NCI-H1436 treated with DMSO at 0.1 percent for 48 hours (cell line): Measurements from ENCODE around the gene ERBB4.
"Not testable (repeated sequence)": the region's sequence is repeated elsewhere in the genome, so short reads cannot be mapped to it uniquely, and the experiment has no call there.

Source experiments
- DNase-seq: peaks from one replicate; lab custom pipeline; 2025; lab: John Stamatoyannopoulos, UW

Gene ERBB4

DNA sequence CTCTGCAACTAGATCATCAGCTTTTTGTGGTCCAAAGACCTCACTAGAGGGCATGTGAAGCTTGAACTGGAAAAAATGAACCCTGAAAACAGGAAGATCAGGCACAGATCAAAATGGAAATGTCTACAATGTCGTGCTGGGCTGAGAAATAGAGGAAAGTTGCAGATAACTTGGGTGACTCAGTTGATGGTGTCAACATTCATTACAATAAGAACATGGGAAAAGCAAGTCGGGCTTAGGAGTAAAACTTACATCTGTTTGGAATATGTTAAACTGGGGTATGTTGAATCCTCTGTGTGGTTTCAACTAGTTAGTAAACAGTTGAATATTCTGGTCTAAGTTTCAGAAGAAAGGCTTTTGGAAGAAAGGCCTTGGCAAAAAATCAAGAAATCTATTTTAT, 940.4 kb downstream of the ERBB4 start:
- no peak for DNase-seq

DNA sequence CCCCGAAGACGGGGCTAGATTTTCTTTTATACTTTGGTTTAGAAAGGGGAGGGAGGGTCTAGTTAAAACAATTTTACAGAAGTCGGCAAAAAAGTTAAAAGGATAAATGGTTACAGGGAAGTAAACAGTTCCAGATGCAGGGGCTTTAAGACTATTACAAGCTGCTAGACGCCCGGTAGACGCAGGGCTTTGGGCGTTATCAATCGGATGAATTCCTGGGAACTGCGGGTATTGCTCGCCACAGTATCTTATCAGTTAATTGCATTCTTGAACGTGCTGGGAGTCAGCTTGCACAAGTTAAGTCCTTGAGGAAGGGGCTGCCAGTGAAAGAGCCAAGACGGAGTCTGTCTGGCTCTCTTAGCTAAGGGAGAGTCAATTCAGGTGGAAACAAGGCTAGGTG, 946.6 kb downstream of the ERBB4 start:
- DNase-seq: not testable (repeated sequence)

DNA sequence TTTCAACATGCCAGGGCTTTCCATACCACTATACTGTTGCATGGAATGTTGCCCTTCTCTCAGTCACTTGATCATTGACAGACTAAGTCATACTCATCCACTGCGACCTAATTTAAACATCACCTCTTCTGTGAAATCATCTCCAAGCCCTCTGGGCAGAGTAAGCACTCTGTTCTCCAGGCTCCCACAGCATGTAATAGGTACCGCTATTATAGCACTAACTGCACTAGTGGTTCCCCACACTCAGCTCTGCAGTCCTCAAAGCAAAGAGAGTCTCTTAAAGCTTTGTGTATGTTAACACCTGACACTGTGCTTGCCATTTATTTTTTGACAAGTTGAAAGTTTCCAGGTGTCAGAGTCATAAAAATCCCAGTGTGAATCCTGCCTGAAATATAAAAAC, 947.2 kb downstream of the ERBB4 start:
- DNase-seq: no peak

DNA sequence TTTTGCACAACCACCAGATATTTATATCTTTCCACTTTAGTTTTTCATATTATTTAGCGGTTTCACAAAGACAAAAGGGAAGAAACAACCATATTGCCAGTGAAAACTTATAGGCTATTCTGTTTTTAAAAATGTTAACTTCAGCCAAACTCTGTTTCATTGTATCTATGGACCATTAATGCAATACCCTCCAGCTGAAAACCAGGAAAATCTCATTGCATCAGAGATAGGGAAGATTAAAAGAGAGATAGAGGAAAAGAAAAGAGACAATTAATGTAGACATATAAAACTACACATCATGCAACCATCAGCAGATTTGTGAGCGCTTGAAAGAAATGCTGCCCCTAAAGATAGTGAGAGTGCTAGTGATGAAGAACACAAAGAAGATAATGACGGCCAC, 970.2 kb downstream of the ERBB4 start:
- no peak for DNase-seq

DNA sequence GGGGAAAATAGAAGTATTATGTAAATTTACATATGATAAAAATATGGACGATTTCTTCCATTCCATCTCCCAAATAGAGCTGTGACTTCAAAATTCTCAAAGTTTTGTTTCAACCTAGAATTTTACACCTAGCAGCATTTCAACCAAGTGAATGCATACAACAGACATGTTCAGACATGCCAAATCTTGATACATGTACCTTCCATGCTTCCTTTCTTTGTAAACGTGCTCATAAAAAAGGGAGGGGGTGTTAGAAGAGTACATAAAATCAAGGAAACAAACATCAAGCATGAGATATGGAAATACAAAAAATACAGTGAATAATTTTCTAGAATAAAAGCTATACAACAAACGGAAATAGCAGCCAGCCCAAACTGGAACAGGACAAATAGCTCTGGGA, 974.2 kb downstream of the ERBB4 start:
- no peak for DNase-seq

DNA sequence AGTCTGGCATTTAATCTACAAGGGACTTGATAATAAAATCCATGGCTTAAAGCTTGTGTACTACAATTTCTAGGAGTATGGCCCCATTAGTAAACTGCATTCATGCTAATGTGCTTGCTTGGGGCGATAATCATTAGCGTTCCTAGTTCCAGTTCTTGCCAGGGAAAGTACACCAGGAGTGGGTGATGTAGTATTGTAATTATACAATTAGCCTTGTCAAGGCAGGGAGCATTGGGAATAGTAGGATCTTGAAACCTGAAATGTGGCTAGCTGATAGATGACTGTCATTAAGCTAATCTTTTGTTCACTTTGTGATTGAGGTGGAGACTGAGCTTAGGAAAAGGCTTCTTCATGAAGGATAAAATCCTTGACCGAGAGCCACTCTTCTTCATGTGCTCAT, 993.0 kb downstream of the ERBB4 start:
- DNase-seq: peak; percentile 34

DNA sequence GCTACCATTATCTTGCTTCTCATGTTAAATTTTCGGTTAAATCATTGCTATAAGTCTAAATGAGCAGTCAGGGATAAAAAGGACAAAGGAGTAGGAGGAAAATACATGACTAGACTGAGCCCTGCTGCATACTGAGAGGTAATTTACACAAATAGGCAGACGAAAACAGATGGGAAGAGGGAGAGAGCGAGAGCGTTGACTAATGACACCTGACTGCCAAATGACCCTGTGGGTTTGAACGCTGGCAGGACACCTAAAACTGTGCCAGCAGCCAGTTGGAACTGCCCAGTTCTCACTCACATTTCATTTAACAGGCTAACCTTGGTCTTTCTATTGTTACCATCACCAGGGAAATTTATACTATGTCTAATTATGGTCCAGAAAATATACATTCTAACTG, 1004.0 kb downstream of the ERBB4 start:
- peak; percentile 9 for DNase-seq

DNA sequence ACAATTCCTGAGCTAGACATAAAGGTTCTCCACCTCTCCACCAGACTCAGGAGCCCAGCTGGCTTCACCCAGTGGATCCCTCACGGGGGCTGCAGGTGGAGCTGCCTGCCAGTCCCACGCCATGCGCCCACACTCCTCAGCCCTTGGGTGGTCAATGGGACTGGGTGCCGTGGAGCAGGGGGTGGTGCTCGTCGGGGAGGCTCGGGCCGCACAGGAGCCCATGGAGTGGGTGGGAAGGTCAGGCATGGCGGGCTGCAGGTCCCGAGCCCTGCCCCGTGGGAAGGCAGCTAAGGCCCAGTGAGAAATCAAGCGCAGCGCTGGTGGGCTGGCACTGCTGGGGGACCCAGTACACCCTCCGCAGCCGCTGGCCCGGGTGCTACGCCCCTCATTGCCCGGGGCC, 1014.4 kb downstream of the ERBB4 start:
- DNase-seq: not testable (repeated sequence)

DNA sequence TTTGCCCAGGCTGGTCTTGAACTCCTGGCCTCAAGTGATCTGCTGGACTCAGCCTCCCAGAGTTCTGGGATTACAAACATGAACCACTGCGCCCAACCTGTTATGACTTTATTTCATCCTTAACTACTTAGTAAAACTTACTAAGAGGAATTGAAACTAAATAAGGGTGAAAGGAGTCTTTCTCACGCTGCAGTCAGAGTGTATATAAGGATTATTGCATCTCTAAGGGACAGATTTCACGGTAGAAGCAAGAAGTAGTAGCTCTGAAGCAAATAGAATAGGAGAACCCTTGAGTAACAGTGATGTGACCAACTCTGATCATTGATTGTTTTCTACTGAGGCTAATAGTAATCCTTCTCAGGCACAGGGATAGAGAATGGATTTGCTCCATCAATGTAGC, 1022.1 kb downstream of the ERBB4 start:
- DNase-seq: no peak

DNA sequence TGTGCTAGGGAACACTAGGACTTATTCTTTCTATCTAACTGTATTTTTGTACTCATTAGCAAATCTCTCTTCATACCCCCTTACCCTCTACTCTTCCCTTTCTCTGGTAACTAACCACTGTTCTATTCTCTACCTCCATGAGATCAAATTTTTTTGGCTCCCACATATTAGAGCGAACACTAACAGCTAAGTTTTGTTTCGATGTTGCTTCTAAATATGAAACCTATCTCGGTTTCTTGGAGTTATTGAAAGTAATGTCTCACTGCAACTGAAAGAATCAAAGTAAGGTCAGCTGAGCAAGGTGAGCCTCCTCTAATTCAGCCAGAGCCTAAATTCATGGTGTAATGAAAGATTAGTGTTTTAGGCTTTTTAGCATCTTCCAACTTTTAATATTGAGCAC, 1024.6 kb downstream of the ERBB4 start:
- DNase-seq: no peak

DNA sequence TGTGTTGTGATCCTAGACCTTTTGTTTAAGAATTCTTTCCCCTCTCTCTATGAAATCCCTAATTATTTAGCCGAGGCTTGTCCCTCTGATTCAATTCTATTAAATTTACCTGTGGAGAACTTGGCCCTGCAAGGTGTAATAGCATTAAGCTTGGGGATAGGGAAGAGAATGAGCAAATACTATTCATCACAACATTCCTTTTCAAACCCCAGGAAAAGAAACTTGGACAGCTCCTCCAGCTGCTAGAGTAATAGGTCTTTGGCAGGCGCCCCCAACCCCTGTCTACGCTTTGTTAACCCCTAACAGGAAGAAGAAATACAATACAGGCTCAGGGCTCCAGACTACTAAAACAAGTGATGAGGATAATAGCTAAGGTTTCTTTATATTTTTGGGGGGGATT, 1025.2 kb downstream of the ERBB4 start:
- DNase-seq: no peak

DNA sequence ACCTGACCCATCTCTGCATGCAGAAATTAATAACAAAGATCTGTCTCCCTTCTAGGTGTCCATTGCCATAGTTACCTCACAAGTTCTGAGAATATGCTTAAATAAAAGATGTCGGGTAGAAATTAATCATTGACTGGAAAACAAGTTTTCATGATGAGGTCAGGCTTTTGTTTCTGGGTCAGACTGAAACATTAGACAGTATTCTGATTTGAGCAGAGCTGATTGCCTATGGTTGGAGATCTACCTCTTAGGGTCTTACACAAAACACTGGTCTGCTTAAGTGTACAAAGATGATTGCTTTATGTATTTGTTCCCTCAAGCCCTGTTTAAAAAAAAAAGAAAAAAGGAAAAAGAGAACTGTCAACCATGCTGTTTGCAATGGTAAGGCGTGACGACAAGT, 1025.8 kb downstream of the ERBB4 start:
- DNase-seq: no peak

DNA sequence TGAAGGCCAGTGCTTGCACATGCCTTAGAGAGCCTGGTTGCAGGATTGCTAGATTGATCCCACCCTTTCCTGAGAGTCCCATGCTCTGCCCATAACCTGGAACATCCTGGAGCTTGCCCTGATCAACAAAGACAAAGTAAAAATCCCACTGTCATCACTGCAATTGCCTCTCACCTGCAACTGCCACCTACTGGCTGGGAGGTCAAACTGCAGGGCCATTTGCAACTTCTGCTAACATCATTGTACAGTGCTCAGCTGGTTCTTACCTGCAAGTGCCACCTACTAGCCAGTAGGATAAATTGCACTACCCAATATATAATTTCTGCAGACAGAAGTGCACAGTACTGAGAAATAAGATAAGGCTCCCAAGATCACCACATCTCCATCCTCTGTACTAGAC, 1034.7 kb downstream of the ERBB4 start:
- DNase-seq: no peak

DNA sequence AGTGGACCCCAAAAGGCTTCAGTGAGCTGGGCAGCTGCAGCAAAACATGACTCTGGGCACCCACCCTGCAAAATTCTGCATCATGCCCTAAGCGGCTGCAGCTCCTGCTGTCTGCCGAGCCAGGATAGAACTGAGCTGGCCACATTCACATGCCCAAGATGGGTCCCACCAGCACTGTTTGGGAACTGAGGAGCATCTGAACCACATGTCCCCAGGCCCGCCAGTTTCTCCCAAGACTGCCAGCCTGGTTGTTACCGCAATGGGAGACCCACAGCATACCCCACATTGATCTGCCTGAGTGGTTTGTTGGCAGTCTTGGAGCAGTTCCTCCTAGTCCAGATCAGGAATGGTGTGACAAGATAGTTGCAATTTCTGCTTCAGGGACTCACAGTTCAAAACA, 1035.4 kb downstream of the ERBB4 start:
- no peak for DNase-seq

DNA sequence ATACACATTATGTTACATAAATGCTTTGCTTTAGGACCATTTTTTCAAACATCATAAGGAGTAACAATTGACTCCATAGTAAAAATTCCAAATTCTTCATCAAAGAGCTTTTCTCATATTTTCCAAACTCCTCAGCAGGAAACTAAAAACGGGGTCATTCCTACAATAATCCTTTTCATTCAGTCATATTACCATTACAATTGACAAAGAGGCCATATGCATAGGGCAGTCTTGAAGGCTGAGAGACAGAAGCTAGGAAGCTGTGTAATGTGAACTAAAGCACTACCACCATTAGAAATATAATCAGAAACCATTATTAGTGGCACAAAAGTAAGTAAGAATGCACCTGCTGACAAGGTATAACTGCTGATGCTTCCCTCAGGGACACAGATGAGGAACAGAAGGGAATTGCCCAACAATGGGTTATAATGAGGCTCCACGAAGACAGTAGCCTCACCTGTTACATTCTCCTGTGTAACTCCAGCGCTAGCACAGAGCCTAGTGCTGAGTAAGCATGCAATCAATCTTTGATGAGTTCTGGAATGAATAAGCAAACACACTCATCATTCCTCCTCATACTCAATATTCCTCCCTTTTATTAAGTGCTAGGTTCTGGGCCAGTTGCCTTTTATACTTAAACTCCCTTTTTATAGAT, 1039.9 kb downstream of the ERBB4 start:
- DNase-seq: no peak

DNA sequence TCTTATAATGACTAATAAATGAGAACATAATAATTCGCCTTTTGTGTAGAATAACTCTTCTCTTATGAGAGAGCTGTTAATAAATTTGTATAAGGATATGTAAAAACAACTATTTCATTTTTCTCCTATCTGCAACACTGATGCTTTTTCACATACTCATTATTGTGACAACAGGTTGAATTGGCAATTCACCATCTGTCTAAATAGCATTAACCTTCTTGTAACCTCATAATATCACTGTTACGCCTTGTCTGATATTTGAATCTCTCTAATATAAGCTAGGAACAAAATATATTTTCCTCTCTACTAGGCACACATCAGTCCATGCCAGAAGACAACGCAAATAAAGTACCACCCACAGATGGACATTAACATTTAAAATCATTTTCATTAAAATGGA, 1043.3 kb downstream of the ERBB4 start:
- DNase-seq: no peak

DNA sequence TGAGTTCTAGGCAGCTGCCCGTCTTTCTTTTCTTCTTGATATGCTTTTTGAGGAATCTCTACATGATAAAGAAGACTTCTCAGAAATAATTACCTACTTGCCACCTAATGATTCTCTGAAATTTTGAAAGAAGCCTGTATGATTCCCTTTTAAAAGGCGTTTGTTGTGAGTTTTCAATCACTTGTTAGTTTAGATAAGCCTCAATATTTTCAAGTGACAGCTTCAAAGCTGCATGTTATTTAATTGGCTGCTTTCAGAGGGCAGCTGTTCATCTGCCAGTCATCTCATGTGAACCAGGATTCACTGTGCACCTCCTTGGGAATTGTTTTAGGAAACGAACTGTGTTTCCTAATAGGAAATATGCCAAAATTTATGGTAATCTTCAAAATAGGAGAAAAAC, 1044.1 kb downstream of the ERBB4 start:
- DNase-seq: no peak

DNA sequence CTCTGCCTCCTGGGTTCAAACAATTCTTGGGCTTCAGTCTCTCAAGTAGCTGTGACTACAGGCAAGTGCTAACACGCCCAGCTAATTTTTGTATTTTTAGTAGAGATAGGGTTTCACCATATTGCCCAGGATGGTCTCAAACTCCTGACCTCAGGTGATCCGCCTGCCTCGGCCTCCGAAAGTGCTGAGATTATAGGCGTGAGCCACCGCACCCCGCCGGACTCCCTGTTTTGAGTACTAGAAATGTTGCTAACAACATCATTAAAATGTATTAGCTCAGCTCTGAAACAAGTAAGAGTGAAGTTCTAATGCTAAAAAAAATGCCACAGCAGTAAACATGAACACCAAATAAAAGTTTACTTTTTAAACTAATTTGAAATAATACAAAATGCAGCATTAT, 1044.5 kb downstream of the ERBB4 start:
- DNase-seq: no peak

DNA sequence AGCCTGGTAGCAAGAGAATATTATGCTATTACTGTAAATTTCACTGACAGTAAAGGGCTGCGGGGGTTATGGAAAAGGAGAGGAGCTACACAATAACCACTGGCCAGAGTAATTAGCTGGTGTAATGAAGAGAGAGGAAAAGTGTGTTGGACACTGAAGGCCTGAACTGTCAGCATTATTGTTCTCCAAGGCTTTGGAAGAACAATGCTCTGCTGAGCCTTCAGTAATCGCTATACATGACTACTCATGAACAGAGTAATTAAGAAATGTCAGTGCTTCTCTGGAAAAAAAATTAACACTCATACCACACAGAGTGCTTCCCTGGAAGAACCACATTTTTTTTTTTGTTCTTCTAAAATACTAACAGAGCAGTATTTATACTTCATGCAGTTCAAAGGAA, 1050.9 kb downstream of the ERBB4 start:
- DNase-seq: no peak

DNA sequence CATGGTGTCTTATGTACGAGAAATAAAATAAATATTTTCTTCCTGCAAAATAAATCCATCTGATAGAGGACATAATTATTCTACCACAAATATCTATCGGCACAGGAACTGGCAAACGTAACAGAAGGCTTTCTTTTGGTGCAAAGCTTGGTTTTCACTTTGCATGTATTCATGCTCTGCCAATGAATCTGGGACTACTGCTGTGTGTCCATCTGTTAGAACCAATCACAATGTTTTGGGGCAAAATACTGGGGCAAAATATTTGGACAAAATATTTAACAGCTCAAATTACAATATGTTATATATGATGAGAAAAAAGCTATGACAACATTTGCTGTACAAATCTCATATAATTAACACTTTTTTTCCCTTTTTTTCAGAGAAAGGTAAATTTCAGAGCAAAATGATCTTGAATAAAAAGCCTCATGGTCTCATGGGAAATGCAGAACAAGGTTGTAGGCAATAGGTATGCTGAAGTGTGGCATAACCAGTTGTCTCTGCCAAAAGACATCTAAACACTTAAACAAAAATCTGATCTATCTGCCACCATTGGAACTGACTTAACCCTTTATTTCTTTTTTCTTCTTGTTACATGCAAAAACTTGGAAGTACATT, 1059.0 kb downstream of the ERBB4 start:
- no peak for DNase-seq

DNA sequence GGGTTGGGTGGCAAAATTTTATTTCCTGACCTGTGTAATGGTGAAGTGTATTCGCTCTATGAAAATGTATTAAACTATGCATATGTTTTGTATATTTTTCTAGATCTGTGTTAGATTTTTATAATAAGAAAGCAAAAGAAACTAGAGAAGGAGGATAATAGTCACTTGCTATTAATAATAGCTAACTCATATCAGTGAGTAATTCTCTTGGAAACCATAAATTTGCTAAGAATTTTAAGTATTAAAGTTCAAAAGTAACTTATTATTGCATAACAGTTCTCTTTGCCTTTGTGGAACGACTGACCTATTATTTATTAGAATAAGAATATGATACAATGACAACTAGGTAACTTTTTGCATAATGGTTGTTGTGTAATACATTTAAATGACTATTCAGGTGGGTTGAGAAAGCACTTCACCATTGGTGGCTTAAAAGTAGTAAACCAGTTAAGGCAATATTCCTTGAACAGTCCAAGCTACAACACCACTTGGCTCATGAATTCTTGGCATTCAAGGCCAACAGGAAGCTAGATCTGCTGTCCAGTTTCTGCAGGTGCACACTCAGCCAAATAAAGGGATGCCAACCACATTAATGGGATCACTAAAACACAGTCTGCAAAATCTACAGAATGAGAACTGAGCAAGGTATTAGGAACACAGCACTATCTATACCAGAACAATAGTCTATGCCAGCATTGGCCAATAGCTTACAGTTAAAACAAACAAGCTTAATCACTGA, 1060.9 kb downstream of the ERBB4 start:
- DNase-seq: no peak

DNA sequence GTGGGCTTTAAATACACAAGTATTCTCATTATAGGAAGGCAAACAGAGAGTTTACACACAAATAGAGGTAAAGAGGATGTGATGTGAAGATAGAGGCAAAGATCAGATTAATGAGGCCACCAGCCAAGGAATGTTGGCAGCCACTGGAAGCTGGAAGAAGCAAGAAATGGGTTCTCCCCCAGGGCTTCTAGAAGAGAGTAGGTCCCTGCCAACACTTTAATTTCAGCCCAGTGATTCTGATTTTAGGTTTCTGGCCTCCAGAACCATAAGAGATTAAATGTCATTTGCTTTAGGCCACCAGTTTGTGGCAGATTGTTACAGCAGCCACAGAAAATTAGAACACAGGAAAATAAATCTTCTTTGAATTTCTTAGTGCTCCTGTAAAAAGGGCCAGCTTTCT, 1065.5 kb downstream of the ERBB4 start:
- no peak for DNase-seq

DNA sequence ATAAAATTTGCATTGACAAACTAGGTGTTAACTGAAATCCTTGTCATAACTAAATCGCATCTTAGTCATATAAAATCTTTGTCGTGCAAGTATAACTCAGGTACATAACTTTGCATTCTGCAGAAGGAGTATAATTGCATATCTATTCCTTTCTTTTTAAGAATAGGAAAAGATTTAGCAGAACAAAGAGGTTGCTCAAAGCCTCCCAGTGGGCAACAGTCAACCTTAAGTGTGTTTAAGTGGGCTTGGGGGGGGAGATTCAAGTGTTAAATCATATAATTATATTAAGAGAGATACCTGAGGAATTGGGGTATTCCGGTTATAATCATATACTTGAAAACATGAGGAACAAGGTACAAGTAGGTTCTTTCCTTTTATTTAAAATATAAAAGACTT, 1068.9 kb downstream of the ERBB4 start:
- DNase-seq: no peak
